Hepatocyte (in vitro differentiated cells): ENCODE results near the gene TBCD.

Experiments
- CTCF ChIP-seq: fragments of 200-600 bp; sonication (generic); IDR thresholded peaks from 2 replicates; pipeline ENCODE4 v1.5.1; 2016; ENCODE audit warnings: antibody characterized with exemption, mild to moderate bottlenecking; ENCODE audit not compliant: poor library complexity
- EZH2 ChIP-seq: fragments of 200-600 bp; sonication (generic); IDR thresholded peaks from 2 replicates; pipeline ENCODE4 v1.6.1; 2016; ENCODE audit warnings: antibody characterized with exemption, mild to moderate bottlenecking, borderline replicate concordance
- EZH2phosphoT487 ChIP-seq: fragments of 200-600 bp; sonication (generic); IDR thresholded peaks from one replicate; pipeline ENCODE4 v1.6.1; 2018; ENCODE audit warnings: antibody characterized with exemption, mild to moderate bottlenecking, low read depth, moderate library complexity; ENCODE audit not compliant: unreplicated experiment, severe bottlenecking

GRCh38 chr17:82890926-82891678 is 139.2 kb downstream of the TBCD start:
- TF ChIP-seq CTCF: no peak
- no peak for TF ChIP-seq EZH2
- no peak for TF ChIP-seq EZH2phosphoT487
